HG02943 (cell line): Measurements from ENCODE around the gene CCL21.

Source experiments
- ATAC-seq: cut with Tn5 transposase; IDR thresholded peaks from one replicate; pipeline ENCODE4 v1.9.1; 2021; ENCODE audit warnings: mild to moderate bottlenecking, low read depth, moderate library complexity; ENCODE audit not compliant: unreplicated experiment

The CCL21 gene

DNA sequence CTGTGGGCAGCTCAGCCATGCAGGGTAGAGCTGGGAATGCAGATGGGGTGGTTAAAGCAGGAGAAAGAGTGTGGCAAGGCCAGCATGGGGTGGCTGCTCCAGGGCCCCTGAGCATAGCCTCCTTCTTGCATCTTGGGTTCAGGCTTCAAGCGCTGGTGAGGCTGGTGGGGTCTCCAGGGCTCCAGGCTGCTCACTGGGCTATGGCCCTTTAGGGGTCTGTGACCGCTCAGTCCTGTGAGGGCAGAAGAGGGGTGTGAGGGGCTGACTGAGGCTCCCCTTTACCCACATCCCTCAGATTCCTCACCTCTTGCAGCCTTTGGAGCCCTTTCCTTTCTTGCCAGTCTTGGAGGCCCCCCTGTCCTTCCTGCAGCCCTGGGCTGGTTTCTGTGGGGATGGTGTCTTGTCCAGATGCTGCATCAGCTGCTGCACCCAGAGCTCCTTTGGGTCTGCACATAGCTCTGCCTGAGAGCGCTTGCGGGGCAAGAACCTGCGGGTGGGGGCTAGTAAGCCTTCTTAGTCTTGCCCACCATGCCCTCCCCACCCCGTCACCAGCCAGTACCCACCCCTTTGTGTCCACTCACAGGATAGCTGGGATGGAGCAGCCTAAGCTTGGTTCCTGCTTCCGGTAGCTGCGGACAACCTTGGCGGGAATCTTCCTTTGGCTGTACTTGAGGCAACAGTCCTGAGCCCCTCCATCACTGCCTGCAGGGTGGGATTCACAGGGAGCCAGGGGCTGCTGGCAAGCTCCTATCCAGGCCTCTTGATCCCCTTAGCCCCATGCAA lies 549 bp downstream of the CCL21 start:
- no peak for ATAC-seq

GRCh38 chr9:34707130-34707529 lies 2.8 kb downstream of the CCL21 start:
- ATAC-seq: no peak

DNA sequence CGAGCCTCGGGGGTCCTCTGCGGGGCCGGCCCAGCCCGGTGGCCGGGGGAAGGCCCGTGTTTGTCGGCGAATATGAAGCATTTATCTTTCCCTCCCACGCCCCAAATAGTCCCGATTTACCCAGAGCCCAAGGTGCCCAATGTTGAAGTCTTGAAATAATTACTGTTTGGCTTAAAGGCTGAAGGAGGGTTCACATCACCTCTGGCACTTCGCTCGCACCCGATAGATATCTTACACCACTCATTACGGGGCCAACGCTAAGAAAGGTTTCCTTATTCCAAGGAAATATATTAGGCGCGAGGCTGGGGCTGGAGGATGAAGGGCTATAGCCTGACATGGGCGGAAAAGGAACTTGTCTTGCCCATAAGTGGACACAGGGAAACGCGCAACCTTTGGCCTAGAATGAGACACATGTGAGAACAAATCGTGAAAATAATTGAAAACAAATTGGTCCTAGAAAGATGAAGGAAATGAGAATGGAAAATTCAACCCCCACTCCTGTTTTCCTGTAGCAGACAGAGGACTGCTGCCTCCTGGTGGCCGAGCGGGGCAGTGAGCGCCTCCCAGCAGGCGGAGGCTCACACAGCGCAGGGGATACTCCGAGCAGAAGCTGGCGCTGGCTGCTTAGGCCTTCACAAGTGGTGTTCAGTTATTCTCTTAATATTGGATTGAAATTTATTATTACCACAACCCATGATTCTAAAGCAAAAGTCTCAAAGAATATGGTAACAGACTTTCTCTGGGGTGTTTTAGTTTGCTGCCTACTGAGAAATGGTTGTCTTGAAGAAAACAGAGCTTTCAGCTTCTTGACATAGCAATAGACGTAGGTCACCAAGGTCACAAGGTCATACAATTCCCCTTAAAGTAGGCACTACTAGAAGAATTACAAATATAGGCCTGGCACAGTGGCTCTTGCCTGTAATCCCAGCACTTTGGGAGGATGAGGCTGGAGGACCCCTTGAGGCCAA lies 7.9 kb downstream of the CCL21 start:
- ATAC-seq: no peak

DNA sequence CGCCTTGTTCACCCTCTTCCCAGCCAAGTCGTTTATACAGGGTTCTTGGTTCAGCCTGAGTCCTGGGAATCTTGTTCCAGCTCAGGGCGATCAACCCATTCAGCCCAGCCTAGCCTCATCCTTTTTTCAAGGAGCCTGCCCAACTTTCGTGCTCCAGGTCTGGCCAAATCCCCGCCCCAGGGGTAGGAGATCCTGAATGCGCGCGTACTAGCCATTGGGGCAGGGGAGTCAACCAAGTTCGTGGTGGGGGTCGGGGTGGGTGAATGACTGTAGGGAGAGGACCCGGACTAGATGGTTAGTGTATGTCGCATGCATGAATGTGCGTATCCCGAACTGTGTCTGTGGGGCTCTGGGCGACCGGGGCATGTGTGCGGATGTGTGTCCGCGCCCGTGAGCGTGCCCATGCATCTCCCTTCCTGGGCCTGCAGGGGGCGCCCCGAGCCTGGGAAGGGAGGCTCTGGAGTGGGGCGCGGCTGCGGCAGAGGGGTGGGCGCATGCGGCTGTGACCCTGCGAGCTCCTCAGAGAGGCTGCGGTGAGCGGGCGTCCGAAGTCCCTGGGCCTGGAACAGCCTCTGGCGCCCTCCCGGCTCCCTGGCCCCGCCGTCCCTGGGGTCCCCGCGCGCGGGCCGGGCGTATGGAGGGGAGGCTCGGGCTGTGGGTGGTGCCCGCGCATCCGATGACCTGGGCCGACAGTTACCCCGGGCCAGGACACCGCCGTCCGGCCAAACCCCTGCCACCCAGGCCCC lies 8.7 kb downstream of the CCL21 start:
- ATAC-seq: no peak

GRCh38 chr9:34694811-34695210 lies 15.1 kb downstream of the CCL21 start:
- ATAC-seq: no peak

DNA sequence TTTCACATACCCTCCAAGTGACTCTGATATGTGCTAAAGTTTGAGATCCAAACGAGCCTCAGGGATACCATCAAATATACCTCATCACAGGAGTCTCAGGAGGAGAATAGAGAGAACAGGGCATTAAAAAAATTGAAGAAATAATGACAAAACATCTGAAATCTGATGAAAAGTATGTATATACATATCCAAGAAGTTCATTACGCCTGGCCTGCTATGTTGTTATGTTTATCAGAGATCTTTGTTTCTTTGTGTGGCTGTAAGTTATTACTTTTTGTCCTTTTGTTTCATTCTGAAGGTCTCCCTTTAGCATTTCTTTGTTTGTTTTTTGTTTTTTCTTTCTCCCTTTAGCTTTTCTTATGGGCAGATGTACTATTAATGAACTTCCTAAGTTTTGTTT lies 16.4 kb downstream of the CCL21 start:
- ATAC-seq: no peak

GRCh38 chr9:34691936-34692315 lies 18.0 kb downstream of the CCL21 start:
- ATAC-seq: no peak

DNA sequence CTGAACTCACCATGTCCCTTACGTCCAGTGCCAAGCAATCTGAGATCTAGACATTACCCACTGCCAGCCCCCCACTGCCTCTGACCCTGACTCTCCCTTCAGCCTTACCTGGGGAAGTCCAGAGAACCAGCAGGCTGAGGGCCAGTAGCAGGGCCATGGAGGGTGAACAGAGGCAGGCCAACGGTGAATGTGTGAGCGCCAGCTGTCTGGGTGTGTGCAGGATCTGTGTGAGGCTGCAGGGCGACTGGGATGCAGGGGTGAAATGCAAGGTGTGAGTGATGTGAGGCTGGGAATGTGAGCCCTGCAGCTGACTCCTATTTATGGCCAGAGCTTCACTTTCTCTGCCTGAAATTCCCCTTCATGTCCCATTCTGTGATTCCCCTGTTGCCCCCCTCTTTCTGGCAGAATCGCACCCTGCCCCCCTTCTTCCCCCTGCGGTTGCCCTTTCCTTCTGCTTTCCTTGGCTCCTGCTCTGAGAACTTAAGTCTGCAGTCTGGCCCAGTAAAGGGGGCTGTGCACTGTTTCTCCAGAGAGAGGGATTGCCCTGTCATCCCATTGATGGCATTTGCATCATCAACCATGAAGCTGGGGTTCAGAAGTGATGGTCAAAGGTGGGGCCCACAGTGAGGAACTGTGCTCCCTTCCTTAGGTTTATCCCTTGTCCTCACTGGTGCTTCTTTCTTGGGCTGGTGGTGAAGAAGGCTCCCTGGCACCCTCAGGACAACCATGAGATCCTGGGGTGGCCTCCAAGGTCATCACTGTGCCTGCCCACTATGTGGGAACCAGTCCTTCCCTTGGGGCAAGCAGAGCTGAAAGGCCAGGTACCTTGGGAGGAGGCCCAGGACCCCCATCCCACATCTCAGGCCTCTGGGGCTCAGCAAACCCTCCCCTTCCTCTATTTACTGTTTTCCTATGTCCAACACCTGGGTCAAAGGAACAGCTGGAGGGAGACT lies 18.7 kb downstream of the CCL21 start, which contains the start of gene CCL19:
Gene CCL19, minus strand, starts transcription at position 294 of the 953 bp plus-strand sequence. Its CDS starts 137 bp downstream, at position 157.
- ATAC-seq: no peak

DNA sequence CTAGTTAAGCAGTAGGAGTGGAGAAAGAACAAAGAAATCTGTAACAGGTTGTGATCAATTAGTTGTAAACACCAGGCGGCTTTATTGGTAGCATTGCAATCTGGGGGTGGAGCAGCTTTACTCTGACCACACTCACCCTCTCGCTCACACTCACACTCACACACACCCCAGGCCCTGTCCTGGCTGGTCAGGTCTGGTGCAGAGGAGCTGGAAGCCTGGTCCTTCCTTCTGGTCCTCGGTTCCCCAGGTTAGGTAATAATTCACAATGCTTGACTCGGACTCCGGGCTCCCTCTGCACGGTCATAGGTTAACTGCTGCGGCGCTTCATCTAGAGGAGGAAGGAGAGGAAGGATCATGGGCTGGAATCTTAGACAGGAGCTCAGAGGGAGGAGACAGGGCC lies 20.4 kb downstream of the CCL21 start:
- no peak for ATAC-seq

DNA sequence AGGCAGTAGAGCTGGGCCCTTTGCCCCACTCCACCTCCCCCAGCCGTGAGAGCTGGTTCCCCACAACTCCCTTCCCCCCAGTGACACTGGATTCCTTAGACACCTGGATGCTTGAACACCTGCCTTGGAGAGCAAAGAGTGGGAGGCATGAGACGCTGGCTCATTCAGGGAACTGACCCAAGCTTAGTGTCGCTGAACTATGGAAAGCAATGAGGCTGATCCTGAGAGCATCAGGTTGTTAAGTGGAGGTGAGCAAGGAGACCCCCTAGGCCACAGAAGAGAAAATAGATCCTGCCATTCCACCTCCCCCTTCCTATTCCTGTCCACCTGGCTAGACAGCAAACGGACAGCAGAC lies 20.8 kb downstream of the CCL21 start:
- ATAC-seq: no peak

DNA sequence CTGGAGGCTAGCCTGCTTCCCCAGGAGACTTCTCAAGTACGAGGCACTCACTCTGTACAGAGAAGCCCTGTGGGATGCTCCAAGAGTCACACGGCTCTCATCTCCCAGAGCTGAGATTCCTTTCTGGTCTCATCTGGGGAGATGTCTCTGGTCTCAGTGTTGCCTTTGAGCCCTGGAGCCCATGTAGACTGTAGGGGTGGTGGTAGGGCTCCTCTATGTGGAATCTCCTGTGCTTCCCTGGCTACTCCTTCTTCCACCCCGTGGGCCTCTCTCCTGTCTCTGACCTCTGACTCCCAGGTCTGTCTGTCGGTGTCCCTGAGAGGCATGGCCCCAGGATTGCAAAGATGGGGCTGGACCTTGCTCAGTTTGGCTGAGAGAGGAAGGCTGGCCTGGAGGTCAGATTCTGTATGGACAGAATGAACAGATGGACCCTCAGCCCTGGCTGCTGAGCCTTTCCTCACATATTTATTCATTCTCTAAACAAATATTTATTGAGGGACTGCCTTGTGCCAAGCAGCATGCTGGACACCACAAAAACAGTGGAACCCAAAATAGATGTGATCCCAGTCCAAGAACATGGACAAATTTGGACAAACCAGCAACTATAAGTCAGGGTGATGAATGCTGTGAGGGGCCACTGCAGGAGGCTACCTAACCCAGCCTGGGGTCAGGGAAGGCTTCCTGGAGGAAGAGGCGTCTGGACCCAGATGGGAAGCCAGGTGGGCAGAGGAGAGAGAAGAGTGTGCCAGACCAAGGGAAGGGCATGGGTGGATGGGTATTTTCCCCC lies 21.4 kb downstream of the CCL21 start:
- ATAC-seq: no peak

DNA sequence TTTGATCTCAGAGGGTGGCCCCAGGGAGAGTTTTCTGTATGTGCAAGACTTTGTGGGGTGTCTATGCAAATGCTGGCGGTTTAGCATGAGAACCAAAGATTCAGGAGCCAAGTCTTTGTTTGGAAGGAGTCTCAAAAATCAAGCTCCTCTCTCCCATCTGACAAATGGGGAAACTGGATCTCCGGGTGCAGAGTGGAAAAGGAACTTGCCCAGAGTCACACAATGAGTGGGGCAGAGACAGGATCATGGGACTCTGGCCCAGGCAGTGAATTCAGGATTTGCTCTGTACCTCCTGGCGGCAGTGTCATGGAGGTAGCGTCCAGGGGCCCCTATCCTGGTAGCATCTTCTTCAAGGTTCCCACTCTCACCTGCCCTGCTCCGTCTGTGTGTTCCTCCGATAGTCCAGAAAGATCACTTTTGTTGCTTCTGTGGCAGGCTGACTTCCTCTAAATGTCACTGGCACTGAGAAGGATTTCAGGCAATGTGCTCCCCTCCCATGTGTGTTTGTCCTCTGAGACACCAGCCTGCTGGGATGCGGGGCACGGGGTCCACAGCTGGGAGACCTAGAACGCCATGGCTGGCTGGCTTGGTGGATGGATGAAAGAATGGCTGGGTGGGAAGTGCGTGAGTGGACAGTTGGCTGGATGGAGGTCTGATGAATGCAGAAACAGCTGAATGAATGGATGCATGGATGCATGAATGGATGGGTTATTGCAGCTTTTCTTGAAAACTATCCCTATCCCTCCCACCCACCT lies 22.5 kb downstream of the CCL21 start:
- no peak for ATAC-seq

DNA sequence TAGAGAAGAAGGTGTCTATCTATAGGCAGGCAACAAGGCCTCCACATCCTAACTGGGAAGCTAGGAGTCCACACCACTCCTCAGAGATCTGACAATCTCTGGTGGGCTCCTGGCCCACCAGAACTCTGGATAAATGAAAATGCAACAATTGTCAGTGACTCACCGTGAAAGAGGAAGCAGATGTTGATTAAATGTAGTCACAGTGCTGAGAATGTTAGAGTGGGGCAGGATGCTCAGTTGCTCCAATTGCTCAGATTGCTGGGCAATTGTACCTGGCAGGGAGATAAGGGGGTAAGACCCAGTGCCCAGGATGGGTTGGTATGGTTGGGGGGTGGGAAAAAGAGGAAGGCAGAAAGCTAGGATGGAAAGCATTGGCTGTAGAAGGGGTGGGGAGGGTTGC lies 23.2 kb downstream of the CCL21 start:
- no peak for ATAC-seq

DNA sequence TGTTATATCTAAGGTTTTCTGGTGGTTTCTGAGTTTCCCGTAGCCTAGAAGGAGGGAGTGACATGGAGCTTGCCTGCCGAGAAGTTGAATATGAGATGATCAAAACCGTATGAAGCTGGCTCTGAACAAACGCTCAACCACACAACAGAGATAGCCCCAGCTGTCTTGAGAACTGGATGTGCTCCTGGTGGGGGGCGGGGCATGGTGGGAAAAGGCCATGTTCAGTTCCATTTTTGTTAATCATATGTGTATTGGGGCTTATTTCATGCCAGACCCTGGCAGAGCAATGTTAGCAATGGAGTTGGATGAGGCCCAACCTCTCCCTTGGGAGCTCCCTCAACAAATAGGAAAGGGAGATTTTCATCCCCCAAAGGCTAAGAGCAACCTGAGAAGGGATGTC lies 23.7 kb downstream of the CCL21 start:
- ATAC-seq: no peak

DNA sequence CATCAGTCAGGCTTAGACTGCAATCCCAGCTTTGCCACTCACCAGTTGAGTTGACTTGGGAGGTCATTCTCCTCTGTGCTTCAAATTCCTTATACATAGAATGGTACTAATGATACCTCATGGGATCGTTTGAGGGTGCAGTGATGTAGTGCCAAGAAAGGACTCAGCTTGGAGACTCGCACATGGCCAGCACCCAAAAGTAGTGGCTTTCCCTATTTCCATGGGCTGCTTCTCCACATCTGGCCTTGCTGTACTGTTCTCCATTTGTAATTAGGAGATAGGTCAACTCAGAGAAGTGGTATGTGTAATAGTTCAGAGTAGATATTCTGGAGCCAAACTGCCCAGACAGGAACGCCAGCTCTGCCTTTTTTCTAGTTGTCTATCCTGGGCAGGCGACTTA lies 24.3 kb downstream of the CCL21 start:
- no peak for ATAC-seq

- no peak for ATAC-seq
Measured at GRCh38 chr9:34684816-34685215, 25.1 kb downstream of the CCL21 start.

GRCh38 chr9:34684145-34684544 lies 25.8 kb downstream of the CCL21 start:
- ATAC-seq: no peak

DNA sequence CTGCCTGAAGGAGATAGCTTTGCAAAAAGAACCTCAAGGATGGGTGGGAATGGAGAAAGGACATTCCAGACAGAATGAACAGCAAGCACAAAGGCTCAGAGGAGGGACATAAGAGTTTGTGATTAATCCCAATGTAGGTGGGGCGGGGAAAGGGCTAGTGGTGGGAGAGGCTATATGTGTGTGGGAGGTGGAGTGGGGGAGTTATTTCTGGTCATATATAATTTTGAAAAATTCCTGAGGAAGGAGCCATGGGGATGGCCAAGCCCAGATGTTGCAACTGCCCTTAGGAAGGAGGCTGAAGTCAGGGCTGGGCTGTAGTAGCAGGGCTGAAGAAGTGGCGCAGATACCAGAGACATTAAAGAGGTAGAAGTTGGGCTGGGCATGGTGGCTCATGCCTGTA lies 34.1 kb downstream of the CCL21 start:
- no peak for ATAC-seq
